Stimulated activated CD8-positive, alpha-beta memory T cell treated with anti-CD3 and anti-CD28 coated beads, Interleukin-4, amount 100 ng/mL, for 1 hour (primary cell): Measurements from ENCODE around the gene ACAD10.
"Not testable (repeated sequence)": the region's sequence is repeated elsewhere in the genome, so short reads cannot be mapped to it uniquely, and the experiment has no call there.

ENCODE experiments used
- DNase-seq, 2 donors: peaks; one replicate each; pipeline ENCODE4 v3.0.0-alpha.2; 2020; ENCODE audit warnings: low read depth in 2 of 2, low spot score in 1 of 2

The ACAD10 gene

GRCh38 chr12:111686574-111687105, 787 bp downstream of the ACAD10 start:
- DNase-seq, result no peak

GRCh38 chr12:111687255-111687654, 1.4 kb downstream of the ACAD10 start:
- no peak for DNase-seq

- DNase-seq, result no peak
These were observed 2.1 kb downstream of the ACAD10 start for GRCh38 chr12:111687952-111688351.

GRCh38 chr12:111691262-111691661, 5.4 kb downstream of the ACAD10 start:
- DNase-seq, result no peak

- no peak for DNase-seq
These were observed 6.8 kb downstream of the ACAD10 start for GRCh38 chr12:111692575-111693210.

- DNase-seq, result no peak
These were observed 8.0 kb downstream of the ACAD10 start for GRCh38 chr12:111693818-111694217.

- DNase-seq, result no peak
These were observed 14.1 kb downstream of the ACAD10 start for GRCh38 chr12:111699962-111700361.

- DNase-seq, result no peak
These were observed 19.8 kb downstream of the ACAD10 start for GRCh38 chr12:111705672-111706071.

GRCh38 chr12:111706145-111706544, 20.3 kb downstream of the ACAD10 start:
- DNase-seq, result no peak

- no peak for DNase-seq
These were observed 29.4 kb downstream of the ACAD10 start for GRCh38 chr12:111715279-111715678.

- DNase-seq, result not testable (repeated sequence)
These were observed 33.5 kb downstream of the ACAD10 start for GRCh38 chr12:111719316-111719715.

- no peak for DNase-seq
These were observed 34.6 kb downstream of the ACAD10 start for GRCh38 chr12:111720457-111720856.

- DNase-seq, result not testable (repeated sequence)
These were observed 38.0 kb downstream of the ACAD10 start for GRCh38 chr12:111723646-111724360.

- no peak for DNase-seq
These were observed 42.9 kb downstream of the ACAD10 start for GRCh38 chr12:111728795-111729194.

GRCh38 chr12:111730420-111730819, 44.6 kb downstream of the ACAD10 start:
- DNase-seq, result no peak

- no peak for DNase-seq
These were observed 46.9 kb downstream of the ACAD10 start for GRCh38 chr12:111732786-111733185.

GRCh38 chr12:111733340-111733915, 47.6 kb downstream of the ACAD10 start:
- no peak for DNase-seq

- not testable (repeated sequence) for DNase-seq
These were observed 53.7 kb downstream of the ACAD10 start for GRCh38 chr12:111739524-111739923.

GRCh38 chr12:111741235-111741812, 55.5 kb downstream of the ACAD10 start:
- DNase-seq, result no peak

- DNase-seq, result no peak
These were observed 59.4 kb downstream of the ACAD10 start for GRCh38 chr12:111745211-111745610.

- no peak for DNase-seq
These were observed 61.5 kb downstream of the ACAD10 start for GRCh38 chr12:111747333-111747732.

- DNase-seq, result no peak
These were observed 62.4 kb downstream of the ACAD10 start for GRCh38 chr12:111748151-111748672.
